Measurements from ENCODE around the gene TBXAS1.

- TF ChIP-seq CTCF (IDR thresholded peaks at IDR 0.05; ENCODE audit: control extremely low read depth in 1 of 3, insufficient read depth in 1 of 3, low read depth in 1 of 3, low read length in 3 of 3) (no peak), CHD7 (IDR thresholded peaks at IDR 0.05; ENCODE audit: insufficient replicate concordance, low read length) (no peak), USF2 (IDR thresholded peaks at IDR 0.05; ENCODE audit: low read length) (no peak), TEAD4 (IDR thresholded peaks at IDR 0.05; ENCODE audit: low read depth, low read length) (no peak), BRCA1 (IDR thresholded peaks at IDR 0.05; ENCODE audit: low read depth, low read length) (no peak), EP300 (IDR thresholded peaks at IDR 0.05; ENCODE audit: borderline replicate concordance in 1 of 2, low read depth in 2 of 2, low read length in 2 of 2) (no peak), YY1 (IDR thresholded peaks at IDR 0.05; ENCODE audit: low read depth, low read length) (no peak), POLR2A (IDR thresholded peaks at IDR 0.05; ENCODE audit: control extremely low read depth in 1 of 2, low read depth in 2 of 2, low read length in 2 of 2) (no peak), CREB1 (IDR thresholded peaks at IDR 0.05) (no peak)
Measured at GRCh38 chr7:139854124-139854511, 25.1 kb downstream of the TBXAS1 start.

Data from H1 (cell line).